Body of pancreas (tissue), 4 donors: ENCODE measurements around the gene LYAR.

ENCODE experiments used
- CTCF ChIP-seq, 7 experiments: fragments of 450-650 bp in 4 of 7; fragments of 200-600 bp in 3 of 7; sonication (generic) in 3 of 7; IDR thresholded peaks; one replicate each; pipeline ENCODE4 v1.5.1; 2016 to 2019; ENCODE audit warnings: antibody characterized with exemption in 7 of 7
- POLR2A ChIP-seq, 3 donors: fragments of 450-650 bp; IDR thresholded peaks; one replicate each; pipeline ENCODE4 v1.6.1; 2016; ENCODE audit warnings: antibody characterized with exemption in 3 of 3, mild to moderate bottlenecking in 2 of 3

DNA sequence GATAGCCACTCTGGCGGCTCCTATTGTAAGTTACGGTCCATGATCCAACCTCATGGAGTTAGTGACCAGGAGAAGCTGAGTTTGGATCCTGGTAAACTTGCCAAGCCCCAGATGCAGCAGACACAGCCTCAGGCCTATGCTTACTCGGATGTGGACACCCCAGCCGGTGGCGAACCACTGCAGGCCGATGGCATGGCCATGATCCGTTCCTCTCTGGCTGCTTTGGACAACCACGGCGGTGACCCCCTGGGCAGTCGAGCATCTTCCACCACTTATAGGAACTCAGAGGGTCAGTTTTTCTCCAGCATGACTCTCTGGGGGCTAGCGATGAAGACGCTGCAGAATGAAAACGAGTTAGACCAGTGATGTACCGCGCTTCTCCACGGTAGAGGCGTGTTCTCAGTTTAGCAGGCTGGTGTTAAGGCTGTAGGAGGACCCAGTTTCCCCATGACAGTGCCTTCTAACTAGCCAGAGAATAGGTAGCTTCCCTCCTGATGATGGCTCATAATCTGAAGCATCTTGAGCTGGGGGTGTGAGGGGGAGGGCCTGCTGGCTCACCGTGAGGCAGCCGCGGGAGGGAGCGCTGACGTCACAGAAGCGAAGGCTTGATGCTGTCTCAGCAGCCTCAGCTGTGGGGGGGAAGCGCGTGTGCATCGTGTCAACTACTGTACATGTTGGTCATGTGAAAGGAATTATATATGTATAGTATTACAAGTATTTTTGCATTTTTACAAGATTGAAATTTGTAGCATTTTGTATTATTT, 31.2 kb upstream of the LYAR start:
- TF ChIP-seq CTCF (IDR thresholded peaks at IDR 0.05): no peak
- no peak for TF ChIP-seq POLR2A (IDR thresholded peaks at IDR 0.05)
